ENCODE data around the gene MRPL22. TPM values are rescaled to one million over a fixed set of nuclear protein-coding genes. Genes with fewer than 3 reads are reported as not detected.

Gene MRPL22
- total RNA-seq, 1 experiment from 2014 or later, result 77.2 TPM

GRCh38 chr5:154984946-154985516, 44.2 kb downstream of the MRPL22 start:
- H3K79me1 ChIP-seq (ENCODE audit: insufficient read depth, low read depth, low read length, poor library complexity, severe bottlenecking), result no peaks in the 10 kb centered on the region
- H3K23ac ChIP-seq (ENCODE audit: insufficient read length, low read depth, low read length), result no peak overlapping the region
- H3K56ac ChIP-seq (ENCODE audit: insufficient read length, low read depth, low read length), result no peak overlapping the region
- no peak overlapping the region for H2BK15ac ChIP-seq (ENCODE audit: low read depth, low read length)
- no peaks in the 10 kb centered on the region for H3K27me3 ChIP-seq (ENCODE audit: insufficient read depth, low read length)
- H3K9me3 ChIP-seq (ENCODE audit: control insufficient read depth, low read depth, low read length), result no peaks in the 10 kb centered on the region
- Mint-ChIP-seq H3K4me1 (peaks cover 0 to 5% of the 10 kb centered on the region in 2 experiments; a peak in 2 of 4 replicates), H3K9me3 (peaks cover 3 to 12% of the 10 kb centered on the region in 2 experiments), H3K27me3 (ENCODE audit: low read depth) (no peaks in the 10 kb centered on the region), H3K27ac (no peak overlapping the region), H3K4me3 (no peak overlapping the region), H3K36me3 (ENCODE audit: insufficient read depth in 1 of 3, low read depth in 3 of 3) (peaks cover 0 to 8% (median 2%) of the 10 kb centered on the region in 3 experiments; a peak in 3 of 7 replicates)
- no peak overlapping the region for H4K5ac ChIP-seq (ENCODE audit: insufficient read length, low read depth, low read length)
- no peaks in the 10 kb centered on the region for H3K23me2 ChIP-seq (ENCODE audit: insufficient read length, low read depth, low read length, poor library complexity, severe bottlenecking)
- DNase-seq, result no peak
- H3K4ac ChIP-seq (ENCODE audit: low read depth, low read length), result no peak overlapping the region
- WGBS (ENCODE audit: extremely low coverage, insufficient read length, low lambda C conversion rate), result no CpG with 5 or more reads among the region's 8 CpGs
- H2BK20ac ChIP-seq (ENCODE audit: low read depth, low read length, poor library complexity, severe bottlenecking), result no peak overlapping the region
- H2BK12ac ChIP-seq (ENCODE audit: insufficient read length, low read depth, low read length), result no peak overlapping the region
- H2AFZ ChIP-seq (ENCODE audit: low read length), result no peak overlapping the region
- no peak overlapping the region for H3T11ph ChIP-seq (ENCODE audit: low read length)
- no peak overlapping the region for H2BK5ac ChIP-seq (ENCODE audit: insufficient read length, low read length)
- H2BK120ac ChIP-seq (ENCODE audit: low read depth, low read length, poor library complexity, severe bottlenecking), result no peak overlapping the region
- no peak overlapping the region for H4K91ac ChIP-seq (ENCODE audit: insufficient read length, low read depth, low read length)
- no peak overlapping the region for H3K4me2 ChIP-seq (ENCODE audit: insufficient read depth, insufficient read length, low read length)
- no peak overlapping the region for H3K18ac ChIP-seq (ENCODE audit: insufficient read length, low read depth, low read length)
- H3K27ac ChIP-seq (ENCODE audit: insufficient read length, low read depth, low read length), result no peak overlapping the region
- no peaks in the 10 kb centered on the region for H4K20me1 ChIP-seq (ENCODE audit: control insufficient read depth, insufficient read depth, insufficient read length)
- no peak overlapping the region for H4K8ac ChIP-seq (replicated peaks; ENCODE audit: insufficient read length, low read depth, low read length)
- no peak overlapping the region for H3K14ac ChIP-seq (ENCODE audit: insufficient read depth, low read length)
- H3K79me2 ChIP-seq (ENCODE audit: insufficient read depth, low read length), result no peaks in the 10 kb centered on the region
- no peak overlapping the region for H3K9ac ChIP-seq (ENCODE audit: extremely low read depth, insufficient read length, low read length)
- TF ChIP-seq CTCF (conservative IDR thresholded peaks at IDR 0.05), result no peak
- H3K4me1 ChIP-seq (ENCODE audit: insufficient read depth, low read length), result no peaks in the 10 kb centered on the region
- no peak overlapping the region for H2AK5ac ChIP-seq (ENCODE audit: insufficient read length, low read length)
